HL-60 (cell line): ENCODE data around the gene RGN.
"Not testable (repeated sequence)": the region's sequence is repeated elsewhere in the genome, so short reads cannot be mapped to it uniquely, and the experiment has no call there.

Source experiments
- DNase-seq, 2 experiments: peaks; one replicate each; pipeline ENCODE4 v3.0.0-alpha.2; 2010 to 2020; ENCODE audit warnings: low read depth in 1 of 2, low spot score in 1 of 2
- H3K27ac ChIP-seq: fragments of 250-450 bp; sonication (Bioruptor Pico); replicated peaks from 2 replicates; pipeline ENCODE4 v1.5.1; 2020; ENCODE audit warnings: mild to moderate bottlenecking, moderate library complexity
- H3K27me3 ChIP-seq: fragments of 250-450 bp; sonication (Bioruptor Pico); 2 replicates; pipeline ENCODE4 v1.5.1; 2021; ENCODE audit warnings: mild to moderate bottlenecking, moderate library complexity; ENCODE audit not compliant: insufficient read depth, poor library complexity, severe bottlenecking
- H3K4me3 ChIP-seq: replicated peaks from 2 replicates; pipeline ENCODE4 v1.5.1; 2011; ENCODE audit warnings: mild to moderate bottlenecking, control low read depth, low read length; ENCODE audit not compliant: insufficient read depth
- GABPA ChIP-seq: IDR thresholded peaks from 2 replicates; pipeline ENCODE4 v1.6.1; 2012; ENCODE audit warnings: low read depth
- POLR2AphosphoS5 ChIP-seq: IDR thresholded peaks from 2 replicates; pipeline ENCODE4 v1.6.1; 2012; ENCODE audit warnings: low read depth
- SPI1 ChIP-seq: IDR thresholded peaks from 2 replicates; pipeline ENCODE4 v1.6.1; 2012; ENCODE audit warnings: low read depth, mild to moderate bottlenecking, borderline replicate concordance
- TF ChIP-seq, protein P1 (sequence below): IDR thresholded peaks from 2 replicates; pipeline ENCODE4 v1.6.1; 2012; ENCODE audit warnings: low read depth; ENCODE audit not compliant: insufficient replicate concordance
- TF ChIP-seq, protein P2 (sequence below): IDR thresholded peaks from one replicate; pipeline ENCODE4 v1.5.1; 2011; ENCODE audit warnings: low read length, control low read depth, inconsistent platforms; ENCODE audit not compliant: insufficient read depth

Gene RGN

GRCh38 chrX:47129157-47129898 lies 51.1 kb downstream of the RGN start:
- Histone ChIP-seq H3K4me3 (peak overlapping the region; percentile 61), H3K27ac (peak overlapping the region; percentile 64), H3K27me3 (no peaks in the 10 kb centered on the region)
- TF ChIP-seq SPI1 (no peak), POLR2AphosphoS5 (peak; percentile 40; the same call in 1 of the 2 replicates)
- TF ChIP-seq, protein P1, sequence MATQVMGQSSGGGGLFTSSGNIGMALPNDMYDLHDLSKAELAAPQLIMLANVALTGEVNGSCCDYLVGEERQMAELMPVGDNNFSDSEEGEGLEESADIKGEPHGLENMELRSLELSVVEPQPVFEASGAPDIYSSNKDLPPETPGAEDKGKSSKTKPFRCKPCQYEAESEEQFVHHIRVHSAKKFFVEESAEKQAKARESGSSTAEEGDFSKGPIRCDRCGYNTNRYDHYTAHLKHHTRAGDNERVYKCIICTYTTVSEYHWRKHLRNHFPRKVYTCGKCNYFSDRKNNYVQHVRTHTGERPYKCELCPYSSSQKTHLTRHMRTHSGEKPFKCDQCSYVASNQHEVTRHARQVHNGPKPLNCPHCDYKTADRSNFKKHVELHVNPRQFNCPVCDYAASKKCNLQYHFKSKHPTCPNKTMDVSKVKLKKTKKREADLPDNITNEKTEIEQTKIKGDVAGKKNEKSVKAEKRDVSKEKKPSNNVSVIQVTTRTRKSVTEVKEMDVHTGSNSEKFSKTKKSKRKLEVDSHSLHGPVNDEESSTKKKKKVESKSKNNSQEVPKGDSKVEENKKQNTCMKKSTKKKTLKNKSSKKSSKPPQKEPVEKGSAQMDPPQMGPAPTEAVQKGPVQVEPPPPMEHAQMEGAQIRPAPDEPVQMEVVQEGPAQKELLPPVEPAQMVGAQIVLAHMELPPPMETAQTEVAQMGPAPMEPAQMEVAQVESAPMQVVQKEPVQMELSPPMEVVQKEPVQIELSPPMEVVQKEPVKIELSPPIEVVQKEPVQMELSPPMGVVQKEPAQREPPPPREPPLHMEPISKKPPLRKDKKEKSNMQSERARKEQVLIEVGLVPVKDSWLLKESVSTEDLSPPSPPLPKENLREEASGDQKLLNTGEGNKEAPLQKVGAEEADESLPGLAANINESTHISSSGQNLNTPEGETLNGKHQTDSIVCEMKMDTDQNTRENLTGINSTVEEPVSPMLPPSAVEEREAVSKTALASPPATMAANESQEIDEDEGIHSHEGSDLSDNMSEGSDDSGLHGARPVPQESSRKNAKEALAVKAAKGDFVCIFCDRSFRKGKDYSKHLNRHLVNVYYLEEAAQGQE = peak; percentile 40
- TF ChIP-seq, protein P2, sequence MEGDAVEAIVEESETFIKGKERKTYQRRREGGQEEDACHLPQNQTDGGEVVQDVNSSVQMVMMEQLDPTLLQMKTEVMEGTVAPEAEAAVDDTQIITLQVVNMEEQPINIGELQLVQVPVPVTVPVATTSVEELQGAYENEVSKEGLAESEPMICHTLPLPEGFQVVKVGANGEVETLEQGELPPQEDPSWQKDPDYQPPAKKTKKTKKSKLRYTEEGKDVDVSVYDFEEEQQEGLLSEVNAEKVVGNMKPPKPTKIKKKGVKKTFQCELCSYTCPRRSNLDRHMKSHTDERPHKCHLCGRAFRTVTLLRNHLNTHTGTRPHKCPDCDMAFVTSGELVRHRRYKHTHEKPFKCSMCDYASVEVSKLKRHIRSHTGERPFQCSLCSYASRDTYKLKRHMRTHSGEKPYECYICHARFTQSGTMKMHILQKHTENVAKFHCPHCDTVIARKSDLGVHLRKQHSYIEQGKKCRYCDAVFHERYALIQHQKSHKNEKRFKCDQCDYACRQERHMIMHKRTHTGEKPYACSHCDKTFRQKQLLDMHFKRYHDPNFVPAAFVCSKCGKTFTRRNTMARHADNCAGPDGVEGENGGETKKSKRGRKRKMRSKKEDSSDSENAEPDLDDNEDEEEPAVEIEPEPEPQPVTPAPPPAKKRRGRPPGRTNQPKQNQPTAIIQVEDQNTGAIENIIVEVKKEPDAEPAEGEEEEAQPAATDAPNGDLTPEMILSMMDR = no peak
- peak; percentile 83 to 94 for DNase-seq

DNA sequence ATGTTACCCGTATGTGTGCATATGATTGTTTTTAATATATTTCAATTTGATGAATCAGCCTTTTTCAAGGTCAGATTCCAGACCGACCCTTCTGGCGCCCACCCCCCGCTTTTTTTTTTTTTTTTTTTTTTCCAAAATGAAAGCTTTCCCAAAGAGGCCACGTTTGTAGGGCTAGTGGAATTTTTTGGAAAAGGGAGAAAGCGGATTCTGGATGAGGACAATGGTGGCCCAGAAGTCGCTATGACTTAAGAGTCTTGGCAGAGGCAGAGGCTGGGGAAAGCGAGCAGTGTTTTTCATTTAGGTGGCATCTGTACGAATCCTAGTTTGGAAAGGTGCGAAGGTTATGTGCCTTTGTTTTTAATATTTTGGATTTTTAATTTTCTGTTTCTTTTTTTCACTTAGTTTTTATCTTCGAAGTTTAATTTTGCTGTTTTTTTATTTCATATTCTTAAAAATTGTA lies 51.7 kb downstream of the RGN start:
- Histone ChIP-seq H3K4me3 (peak overlapping the region; percentile 61), H3K27ac (peak overlapping the region; percentile 31), H3K27me3 (no peaks in the 10 kb centered on the region)
- TF ChIP-seq, protein P1 = no peak
- TF ChIP-seq, protein P2 = no peak
- TF ChIP-seq POLR2AphosphoS5 = no peak
- TF ChIP-seq GABPA = no peak
- no peak for TF ChIP-seq SPI1
- no peak for DNase-seq

GRCh38 chrX:47133493-47133892 lies 55.2 kb downstream of the RGN start:
- no peaks in the 10 kb centered on the region for H3K27me3 ChIP-seq
- H3K27ac ChIP-seq = no peak overlapping the region
- no peak overlapping the region for H3K4me3 ChIP-seq
- TF ChIP-seq SPI1 = no peak
- TF ChIP-seq POLR2AphosphoS5 = no peak
- TF ChIP-seq, protein P2 = no peak
- TF ChIP-seq, protein P1 = no peak
- no peak for DNase-seq

GRCh38 chrX:47135650-47136049 lies 57.4 kb downstream of the RGN start:
- H3K27ac ChIP-seq, DNase-seq, H3K27me3 ChIP-seq: not testable (repeated sequence)

More at GRCh38 chrX:47135650-47136049, 57.4 kb downstream of the RGN start:
- H3K4me3 ChIP-seq = not testable (repeated sequence)
